ENCODE measurements around the gene GARIN1A.
"Not testable (repeated sequence)": the region's sequence is repeated elsewhere in the genome, so short reads cannot be mapped to it uniquely, and the experiment has no call there.

Gene GARIN1A

GRCh38 chr7:128671992-128672391 lies at the start of gene GARIN1A:
TSS of gene GARIN1A (plus strand) at chr7:128672292. CDS start at chr7:128672398, 106 bp downstream.
- DNase-seq (ENCODE audit: low read depth in 2 of 2) = no peak

- DNase-seq (ENCODE audit: low read depth in 2 of 2) = not testable (repeated sequence)
Observed at GRCh38 chr7:128627124-128627523, 45.0 kb upstream of the GARIN1A start.

- not testable (repeated sequence) for DNase-seq (ENCODE audit: low read depth in 2 of 2)
Observed at GRCh38 chr7:128633915-128634314, 38.2 kb upstream of the GARIN1A start.

DNA sequence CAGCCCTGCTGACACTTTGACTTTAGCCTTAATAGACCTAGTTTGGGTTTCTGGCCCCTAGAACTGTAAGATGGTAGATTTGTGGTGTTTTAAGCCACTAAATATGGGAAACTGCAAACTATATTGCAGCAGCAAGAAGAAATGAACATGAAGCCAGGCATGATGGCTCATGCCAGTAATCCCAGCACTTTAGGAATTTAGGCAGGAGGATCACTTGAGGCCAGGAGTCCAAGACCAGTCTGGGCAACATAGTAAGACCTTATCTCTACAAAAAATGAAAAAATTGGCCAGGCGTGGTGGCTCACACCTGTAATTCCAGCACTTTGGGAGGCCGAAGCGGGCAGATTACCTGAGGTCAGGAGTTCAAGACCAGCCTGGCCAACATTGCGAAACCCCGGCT lies 26.9 kb upstream of the GARIN1A start:
- not testable (repeated sequence) for DNase-seq (ENCODE audit: low read depth in 2 of 2)

DNA sequence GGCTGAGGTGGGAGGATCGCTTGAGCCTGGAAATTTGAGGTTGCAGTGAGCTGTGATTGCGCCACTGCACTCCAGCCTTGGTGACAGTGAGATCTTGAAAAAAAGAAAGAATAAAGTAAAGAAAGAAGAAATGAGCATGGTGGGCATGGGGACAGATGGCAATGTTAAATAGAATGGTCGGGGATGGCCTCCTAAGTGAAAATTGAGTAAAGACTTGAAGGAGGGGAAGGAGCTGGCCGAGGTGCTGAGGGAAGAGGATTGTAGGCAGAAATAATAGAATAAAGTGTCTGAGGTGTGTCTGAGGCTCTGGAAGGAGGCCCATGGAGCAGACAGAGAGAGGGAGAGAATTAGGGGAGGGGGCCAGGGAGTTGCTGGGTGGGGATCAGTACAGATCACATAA lies 26.2 kb upstream of the GARIN1A start:
- DNase-seq (ENCODE audit: low read depth in 2 of 2) = not testable (repeated sequence)

GRCh38 chr7:128646877-128647276 lies 25.2 kb upstream of the GARIN1A start:
- DNase-seq (ENCODE audit: low read depth in 2 of 2) = not testable (repeated sequence)

- DNase-seq (ENCODE audit: low read depth in 2 of 2) = not testable (repeated sequence)
Observed at GRCh38 chr7:128651096-128651495, 21.0 kb upstream of the GARIN1A start.

DNA sequence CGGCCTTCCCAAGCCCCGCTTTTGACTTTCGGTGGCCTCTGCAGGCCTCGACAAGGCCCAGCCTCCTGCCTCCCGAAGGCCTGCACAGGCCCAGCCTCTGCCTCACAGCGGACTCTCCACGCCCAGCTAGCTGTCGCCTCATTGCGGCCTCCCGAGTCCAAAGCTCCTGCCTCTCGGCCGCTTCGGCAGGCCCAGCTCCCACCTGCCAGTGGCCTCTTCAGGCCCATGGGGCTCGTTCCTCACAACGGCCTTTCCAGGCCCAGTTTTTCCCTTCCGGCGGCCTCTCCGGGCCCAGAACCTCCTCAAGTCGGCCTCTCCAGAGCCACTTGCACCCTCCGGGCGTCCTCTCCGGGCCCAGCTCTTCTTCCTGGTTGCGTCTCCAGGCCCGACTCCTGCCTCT lies 19.5 kb upstream of the GARIN1A start:
- DNase-seq (ENCODE audit: low read depth in 2 of 2) = not testable (repeated sequence)

DNA sequence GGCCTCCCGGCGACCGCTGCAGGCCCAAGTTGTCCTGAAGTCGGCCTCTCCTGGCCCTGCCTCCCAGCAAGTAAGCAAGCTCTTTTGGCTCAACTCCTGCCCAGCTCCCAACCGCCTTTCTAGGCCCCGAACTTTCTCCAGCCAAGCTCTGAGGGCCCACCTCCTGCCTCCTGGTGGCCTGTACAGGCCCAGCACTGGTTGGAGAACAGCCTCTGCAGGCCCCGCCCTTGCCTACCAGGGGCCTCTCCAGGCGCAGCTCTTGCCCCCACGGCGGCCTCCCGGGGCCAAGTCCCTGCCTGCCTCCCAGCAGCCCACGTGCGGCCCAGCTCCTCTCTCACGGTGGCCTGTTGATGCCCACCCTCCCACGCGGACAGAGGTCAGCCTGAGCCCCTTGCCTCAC lies 18.9 kb upstream of the GARIN1A start:
- not testable (repeated sequence) for DNase-seq (ENCODE audit: low read depth in 2 of 2)

- not testable (repeated sequence) for DNase-seq (ENCODE audit: low read depth in 2 of 2)
Observed at GRCh38 chr7:128654080-128654479, 18.0 kb upstream of the GARIN1A start.

- not testable (repeated sequence) for DNase-seq (ENCODE audit: low read depth in 2 of 2)
Observed at GRCh38 chr7:128654501-128654900, 17.6 kb upstream of the GARIN1A start.

DNA sequence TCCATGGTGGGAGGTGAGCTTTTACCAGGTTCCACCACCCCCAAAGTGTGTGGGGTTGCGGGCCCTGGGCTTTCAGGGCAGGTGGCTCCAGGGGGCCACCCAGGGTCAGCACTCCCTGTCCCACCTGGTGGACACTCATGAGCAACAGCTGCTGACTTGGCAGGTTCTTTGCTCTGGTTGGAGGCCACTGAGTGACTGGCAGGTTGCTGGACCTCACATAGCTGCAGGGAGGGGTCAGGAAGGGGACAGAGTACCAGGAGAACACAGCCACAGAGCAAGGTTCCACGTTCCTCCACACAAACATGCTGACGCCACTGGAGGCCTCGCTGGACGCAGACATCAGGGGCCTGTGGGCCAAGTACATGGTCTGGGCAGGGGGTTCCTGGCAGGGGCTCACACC lies 13.7 kb upstream of the GARIN1A start:
- not testable (repeated sequence) for DNase-seq (ENCODE audit: low read depth in 2 of 2)

GRCh38 chr7:128660596-128660995 lies 11.5 kb upstream of the GARIN1A start:
- no peak for DNase-seq (ENCODE audit: low read depth in 2 of 2)

- no peak for DNase-seq (ENCODE audit: low read depth in 2 of 2)
Observed at GRCh38 chr7:128661446-128661845, 10.6 kb upstream of the GARIN1A start.

DNA sequence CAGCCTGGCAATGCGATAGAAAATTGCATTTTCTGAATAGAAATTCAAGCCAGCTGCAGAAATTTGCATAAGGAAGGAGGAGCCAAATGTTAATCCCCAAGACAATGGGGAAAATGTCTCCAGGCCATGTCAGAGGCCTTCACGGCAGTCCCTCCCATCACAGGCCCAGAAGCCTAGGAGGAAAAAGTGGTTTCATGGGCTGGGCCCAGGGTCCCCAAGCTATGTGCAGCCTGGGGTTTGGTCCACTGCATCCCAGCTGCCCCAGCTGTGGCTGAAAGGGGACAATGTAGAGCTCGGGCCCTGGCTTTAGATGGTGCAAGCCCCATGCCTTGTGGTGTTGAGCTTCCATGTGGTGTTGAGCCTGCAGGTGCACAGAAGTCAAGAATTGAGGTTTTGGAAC lies 10.0 kb upstream of the GARIN1A start:
- DNase-seq (ENCODE audit: low read depth in 2 of 2) = no peak

GRCh38 chr7:128663223-128663622 lies 8.9 kb upstream of the GARIN1A start:
- DNase-seq (ENCODE audit: low read depth in 2 of 2) = not testable (repeated sequence)

DNA sequence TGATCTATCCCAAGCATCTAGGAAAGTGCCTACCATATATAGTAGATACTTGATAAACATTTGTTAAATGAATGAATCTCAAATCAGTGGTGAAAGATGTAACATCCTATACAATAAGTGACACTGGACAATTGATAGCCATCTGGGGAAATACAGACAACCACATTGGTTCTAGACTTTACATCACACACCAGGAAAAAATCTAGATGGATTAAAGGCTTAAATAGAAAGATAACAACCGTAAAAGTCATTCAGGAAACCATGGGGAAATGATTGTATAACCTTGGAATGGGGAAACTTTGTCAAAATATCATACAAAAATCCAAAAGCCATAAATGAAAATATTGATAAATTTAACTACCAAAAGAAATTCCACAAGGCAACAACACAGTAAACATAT lies 7.0 kb upstream of the GARIN1A start:
- no peak for DNase-seq (ENCODE audit: low read depth in 2 of 2)

DNA sequence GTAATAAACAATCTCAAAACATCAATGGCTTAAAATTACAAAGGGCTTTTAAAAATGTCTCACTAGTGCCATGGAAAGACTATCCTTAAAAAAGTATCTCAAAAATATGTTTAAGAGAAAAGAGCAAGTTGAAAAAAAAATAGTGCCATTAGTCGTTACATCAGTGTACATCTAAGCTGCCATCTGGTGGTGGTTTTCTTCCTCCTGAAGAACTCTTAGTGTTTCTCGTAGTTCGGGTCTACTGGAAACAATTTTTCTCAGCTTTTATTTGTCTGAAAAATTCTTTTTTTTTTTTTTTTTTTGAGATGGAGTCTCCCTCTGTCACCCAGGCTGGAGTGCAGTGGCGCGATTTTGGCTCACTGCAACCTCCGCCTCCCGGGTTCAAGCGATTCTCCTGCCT lies 5.9 kb upstream of the GARIN1A start:
- no peak for DNase-seq (ENCODE audit: low read depth in 2 of 2)

DNA sequence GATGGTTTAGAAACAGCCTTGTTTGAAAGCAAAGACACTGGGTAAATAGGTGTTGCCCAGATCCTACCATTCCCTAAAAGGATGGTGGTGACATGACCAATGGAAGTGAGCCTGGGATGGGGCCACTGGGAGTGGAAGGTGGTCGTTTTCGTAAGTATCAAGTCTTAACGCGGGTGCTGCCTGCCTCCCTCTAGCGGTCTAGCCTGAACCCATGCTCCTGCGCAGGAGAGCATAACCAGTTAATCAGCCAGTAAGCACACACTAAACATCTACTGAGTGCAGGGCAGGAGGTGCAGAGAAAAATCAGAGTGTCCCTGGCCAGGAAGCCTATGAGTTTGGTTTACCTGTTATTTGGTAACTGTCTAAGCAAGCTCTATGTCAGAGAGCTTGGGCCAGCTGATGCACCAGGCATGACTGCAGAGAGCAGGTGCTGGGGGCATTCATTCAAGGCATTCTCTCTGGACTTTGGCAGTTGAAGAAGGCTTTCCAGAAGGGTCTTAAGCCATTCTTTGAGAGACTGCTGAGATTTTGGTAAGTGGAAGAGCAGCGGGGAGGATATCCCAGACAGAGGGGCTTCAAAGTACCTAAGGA lies 930 bp downstream of the GARIN1A start:
- peak in 1 of 2 donors; percentile 4 for DNase-seq (ENCODE audit: low read depth in 2 of 2)

DNA sequence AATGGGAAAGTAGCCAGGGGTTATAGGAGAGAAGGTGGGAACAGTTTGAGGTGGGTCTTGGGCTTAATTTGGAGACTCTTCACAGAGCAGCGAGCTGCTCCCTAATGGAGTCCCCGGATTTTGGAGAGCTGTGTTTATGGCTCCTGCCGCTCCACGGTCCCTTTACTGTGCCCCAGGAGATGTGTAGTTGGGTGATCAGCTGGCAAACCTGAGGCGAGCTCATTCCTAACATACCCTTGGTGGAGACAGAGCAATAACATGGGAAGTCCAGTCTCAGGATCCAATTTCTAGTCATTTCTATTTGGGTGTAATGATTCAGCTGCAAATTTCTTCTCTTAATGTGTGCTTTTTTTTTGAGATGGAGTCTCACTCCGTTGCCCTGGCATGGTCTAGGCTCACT lies 1.5 kb downstream of the GARIN1A start:
- DNase-seq (ENCODE audit: low read depth in 2 of 2) = no peak

DNA sequence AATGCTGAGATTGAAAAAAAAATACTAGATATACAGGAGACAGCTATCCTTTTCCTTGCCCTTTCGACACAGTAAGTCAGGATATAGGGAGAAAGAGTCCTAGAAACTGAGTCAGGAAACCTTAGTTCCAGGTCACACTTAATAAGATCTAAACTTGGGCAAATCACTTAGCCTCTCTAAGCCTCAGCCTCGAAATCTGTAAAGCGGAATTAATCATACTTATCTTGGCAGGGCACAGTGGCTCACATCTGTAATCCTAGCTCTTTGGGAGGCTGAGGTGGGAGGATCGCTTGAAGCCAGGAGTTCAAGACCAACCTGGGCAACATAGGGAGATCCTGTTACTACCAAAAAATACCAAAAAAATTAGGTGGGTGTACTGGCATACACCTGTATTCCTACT lies 4.6 kb downstream of the GARIN1A start:
- DNase-seq (ENCODE audit: low read depth in 2 of 2) = no peak

GRCh38 chr7:128679920-128680319 lies 7.8 kb downstream of the GARIN1A start:
- no peak for DNase-seq (ENCODE audit: low read depth in 2 of 2)

- DNase-seq (ENCODE audit: low read depth in 2 of 2) = no peak
Observed at GRCh38 chr7:128681794-128682537, 9.9 kb downstream of the GARIN1A start.

Measured in stimulated activated CD4-positive, alpha-beta T cell treated with anti-CD3 and anti-CD28 coated beads, Interleukin-15, amount 100 ng/mL, for 48 hours (primary cell).